HG03469 (cell line): Measurements from ENCODE around the gene XYLT1.
"Not testable (repeated sequence)": the region's sequence is repeated elsewhere in the genome, so short reads cannot be mapped to it uniquely, and the experiment has no call there.

Experiments used
- ATAC-seq: cut with Tn5 transposase; IDR thresholded peaks from one replicate; pipeline ENCODE4 v1.9.1; 2021; ENCODE audit warnings: mild to moderate bottlenecking, moderate library complexity, moderate number of reproducible peaks; ENCODE audit not compliant: unreplicated experiment

XYLT1 gene

GRCh38 chr16:17470908-17471718, at the start of gene XYLT1:
TSS of gene XYLT1 (minus strand) at chr16:17470960. CDS start at chr16:17470796, 164 bp downstream.
- no peak for ATAC-seq

- no peak for ATAC-seq
These were observed 49.4 kb upstream of the XYLT1 start for GRCh38 chr16:17520111-17520510.

- ATAC-seq: no peak
These were observed 48.6 kb upstream of the XYLT1 start for GRCh38 chr16:17519101-17519955.

GRCh38 chr16:17518441-17518840, 47.7 kb upstream of the XYLT1 start:
- no peak for ATAC-seq

GRCh38 chr16:17515421-17516210, 44.9 kb upstream of the XYLT1 start:
- ATAC-seq: no peak

- no peak for ATAC-seq
These were observed 42.0 kb upstream of the XYLT1 start for GRCh38 chr16:17512636-17513220.

GRCh38 chr16:17511340-17511739, 40.6 kb upstream of the XYLT1 start:
- no peak for ATAC-seq

- no peak for ATAC-seq
These were observed 39.8 kb upstream of the XYLT1 start for GRCh38 chr16:17510567-17510966.

GRCh38 chr16:17509194-17509593, 38.4 kb upstream of the XYLT1 start:
- ATAC-seq: no peak

- ATAC-seq: no peak
These were observed 37.5 kb upstream of the XYLT1 start for GRCh38 chr16:17508303-17508702.

GRCh38 chr16:17507516-17507915, 36.8 kb upstream of the XYLT1 start:
- ATAC-seq: not testable (repeated sequence)

- ATAC-seq: not testable (repeated sequence)
These were observed 35.1 kb upstream of the XYLT1 start for GRCh38 chr16:17505828-17506227.

- no peak for ATAC-seq
These were observed 33.3 kb upstream of the XYLT1 start for GRCh38 chr16:17504050-17504449.

- ATAC-seq: no peak
These were observed 32.6 kb upstream of the XYLT1 start for GRCh38 chr16:17503331-17503730.

GRCh38 chr16:17501321-17501720, 30.6 kb upstream of the XYLT1 start:
- no peak for ATAC-seq

- no peak for ATAC-seq
These were observed 28.6 kb upstream of the XYLT1 start for GRCh38 chr16:17499223-17499902.

- ATAC-seq: no peak
These were observed 26.9 kb upstream of the XYLT1 start for GRCh38 chr16:17497648-17498047.

GRCh38 chr16:17496891-17497290, 26.1 kb upstream of the XYLT1 start:
- ATAC-seq: no peak

GRCh38 chr16:17493012-17493411, 22.3 kb upstream of the XYLT1 start:
- ATAC-seq: no peak

GRCh38 chr16:17491140-17491662, 20.4 kb upstream of the XYLT1 start:
- ATAC-seq: no peak
